Right cardiac atrium (tissue), 5 donors: ENCODE measurements around the gene ARHGAP42. TPM values are rescaled to one million over a fixed set of nuclear protein-coding genes. Genes with fewer than 3 reads are reported as not detected.
"Not testable (repeated sequence)": the region's sequence is repeated elsewhere in the genome, so short reads cannot be mapped to it uniquely, and the experiment has no call there.

Source experiments
- ATAC-seq, 2 donors: fragments of 200-7000 bp; cut with Tn5 transposase; one replicate each; pipeline versions ENCODE4 v1.8.0 to v1.9.1; 2020; ENCODE audit warnings: moderate library complexity in 2 of 2, mild to moderate bottlenecking in 1 of 2
- DNase-seq, 3 donors: peaks; one replicate each; pipeline ENCODE4 v3.0.0-alpha.2; 2020
- H3K27ac ChIP-seq: one replicate; pipeline ENCODE4 v1.5.1; 2013; ENCODE audit warnings: mild to moderate bottlenecking, low read length, control low read depth, moderate library complexity
- H3K27me3 ChIP-seq: one replicate; pipeline ENCODE4 v1.6.1; 2013; ENCODE audit not compliant: control insufficient read depth, insufficient read depth
- H3K4me1 ChIP-seq: one replicate; pipeline ENCODE4 v1.6.1; 2013; ENCODE audit warnings: low read length; ENCODE audit not compliant: control insufficient read depth, insufficient read depth
- H3K4me3 ChIP-seq: one replicate; pipeline ENCODE4 v1.5.1; 2013; ENCODE audit warnings: low read length, control low read depth
- H3K9me3 ChIP-seq: one replicate; pipeline ENCODE4 v1.6.1; 2013; ENCODE audit warnings: low read length; ENCODE audit not compliant: control insufficient read depth
- WGBS: extraction: QIAGEN DNeasy Blood & Tissue Kit; methylation state at CpG from one replicate; pipeline ENCODE4 v1.1.7; 2013; 5-methylcytosine and 5-hydroxymethylcytosine counted together
- intact Hi-C, 4 donors: fragments of 100-400 bp; cut with DNase I; formaldehyde crosslinking; loops; one replicate each; pipeline versions ENCODE4 v1.11.0 to v1.14.0; 2022 to 2023
- polyA plus RNA-seq: library from polyadenylated mRNA; stranded (reverse); fragments of 200-250 nt; gene quantifications from one replicate; pipeline ENCODE4 v1.2.3, GENCODE V29; 2013
- total RNA-seq, 4 donors: library from RNA; stranded (reverse); fragmentation: NEBNext Ultra II Directional; extraction: Animal tissue kit (Norgen Biotek cat#: 25700); gene quantifications; one replicate each; pipeline ENCODE4 v1.2.1, GENCODE V29; 2021
- donor health status: healthy with polysubstance abuse.
- donor health status: DM: no; HTN: yes; CAD: no.
- donor health status: DM: no; HTN: no; CAD: no.
- donor health status: DM: no; HTN: yes; CAD: no; lungs with severe emphysema.
- donor health status: DM: yes; HTN: yes; CAD: no.

The ARHGAP42 gene
- total and polyA plus RNA-seq, 5 donors = 4.5 to 8.6 (median 6.6) TPM

- Histone ChIP-seq H3K4me3 (no peak overlapping the region), H3K27ac (no peak overlapping the region), H3K27me3 (no peaks in the 10 kb centered on the region), H3K4me1 (no peaks in the 10 kb centered on the region), H3K9me3 (no peaks in the 10 kb centered on the region)
- no peak for DNase-seq
- intact Hi-C loops = no loop called here
- ATAC-seq = no peak
- WGBS = 85% methylated on average over 4 of the region's 4 CpGs
Observed at GRCh38 chr11:100663996-100664395, 23.1 kb upstream of the ARHGAP42 start.

GRCh38 chr11:100666816-100667215 is 20.3 kb upstream of the ARHGAP42 start:
- H3K27me3 ChIP-seq, DNase-seq, intact Hi-C loops, H3K4me1 ChIP-seq, H3K4me3 ChIP-seq, H3K9me3 ChIP-seq, H3K27ac ChIP-seq, ATAC-seq: not testable (repeated sequence)
- 90% methylated on average over 3 of the region's 3 CpGs for WGBS

- H3K4me1 ChIP-seq = no peaks in the 10 kb centered on the region
- H3K9me3 ChIP-seq = no peaks in the 10 kb centered on the region
- WGBS = 80% methylated on average over 6 of the region's 6 CpGs
- intact Hi-C loops = no loop called here
- no peak for DNase-seq
- no peak overlapping the region for H3K4me3 ChIP-seq
- no peak overlapping the region for H3K27ac ChIP-seq
- no peaks in the 10 kb centered on the region for H3K27me3 ChIP-seq
- no peak for ATAC-seq
Observed at GRCh38 chr11:100667449-100667848, 19.6 kb upstream of the ARHGAP42 start.

GRCh38 chr11:100670140-100670539 is 16.9 kb upstream of the ARHGAP42 start:
- no peaks in the 10 kb centered on the region for H3K27me3 ChIP-seq
- H3K4me3 ChIP-seq = no peak overlapping the region
- no peak for DNase-seq
- ATAC-seq = no peak
- 87% methylated on average over 2 of the region's 2 CpGs for WGBS
- intact Hi-C loops = loop anchor here in 1 of 4 donors (10.0 kb wide), 1 partner anchor 265 kb away; no protein-coding TSS in a partner anchor
- no peaks in the 10 kb centered on the region for H3K9me3 ChIP-seq
- H3K4me1 ChIP-seq = no peaks in the 10 kb centered on the region
- no peak overlapping the region for H3K27ac ChIP-seq

GRCh38 chr11:100671471-100671870 is 15.6 kb upstream of the ARHGAP42 start:
- no peak for ATAC-seq
- Histone ChIP-seq H3K9me3 (no peaks in the 10 kb centered on the region), H3K4me1 (no peaks in the 10 kb centered on the region), H3K27me3 (no peaks in the 10 kb centered on the region), H3K27ac (no peak overlapping the region), H3K4me3 (no peak overlapping the region)
- 91% methylated on average over 6 of the region's 6 CpGs for WGBS
- intact Hi-C loops = loop anchor here in 1 of 4 donors (10.0 kb wide), 1 partner anchor 263 kb away; no protein-coding TSS in a partner anchor
- no peak for DNase-seq

GRCh38 chr11:100672498-100673033 is 14.5 kb upstream of the ARHGAP42 start:
- 76% methylated on average over 3 of the region's 3 CpGs for WGBS

GRCh38 chr11:100673063-100673462 is 14.0 kb upstream of the ARHGAP42 start:
- intact Hi-C loops = loop anchor here in 1 of 4 donors (10.0 kb wide), 1 partner anchor 262 kb away; no protein-coding TSS in a partner anchor
- no peaks in the 10 kb centered on the region for H3K27me3 ChIP-seq
- H3K9me3 ChIP-seq = no peaks in the 10 kb centered on the region
- DNase-seq (no peak), ATAC-seq (no peak)
- H3K27ac ChIP-seq = no peak overlapping the region
- 86% methylated on average over 1 of the region's 1 CpG for WGBS
- H3K4me3 ChIP-seq = no peak overlapping the region
- no peaks in the 10 kb centered on the region for H3K4me1 ChIP-seq

More at GRCh38 chr11:100672498-100673033, 14.5 kb upstream of the ARHGAP42 start:
- ATAC-seq = no peak
- H3K4me1 ChIP-seq = no peaks in the 10 kb centered on the region
- H3K4me3 ChIP-seq = no peak overlapping the region
- no peaks in the 10 kb centered on the region for H3K9me3 ChIP-seq
- H3K27ac ChIP-seq = no peak overlapping the region
- intact Hi-C loops = loop anchor here in 1 of 4 donors (10.0 kb wide), 1 partner anchor 262 kb away; no protein-coding TSS in a partner anchor
- DNase-seq = no peak
- no peaks in the 10 kb centered on the region for H3K27me3 ChIP-seq

- H3K4me1 ChIP-seq = no peaks in the 10 kb centered on the region
- intact Hi-C loops = loop anchor here in 1 of 4 donors (10.0 kb wide), 1 partner anchor 261 kb away; no protein-coding TSS in a partner anchor
- DNase-seq (no peak), ATAC-seq (no peak)
- H3K9me3 ChIP-seq = no peaks in the 10 kb centered on the region
- no peaks in the 10 kb centered on the region for H3K27me3 ChIP-seq
- no peak overlapping the region for H3K27ac ChIP-seq
- WGBS = 96% methylated on average over 7 of the region's 7 CpGs
- no peak overlapping the region for H3K4me3 ChIP-seq
Observed at GRCh38 chr11:100674212-100674611, 12.9 kb upstream of the ARHGAP42 start.

- intact Hi-C loops = loop anchor here in 2 of 4 donors (5.0 to 10.0 kb wide), 2 partner anchors 93 to 260 kb away; no protein-coding TSS in a partner anchor
- Histone ChIP-seq H3K4me3 (no peak overlapping the region), H3K9me3 (no peaks in the 10 kb centered on the region), H3K4me1 (no peaks in the 10 kb centered on the region), H3K27me3 (no peaks in the 10 kb centered on the region), H3K27ac (no peak overlapping the region)
- no peak for DNase-seq
- 72% methylated on average over 4 of the region's 4 CpGs for WGBS
- no peak for ATAC-seq
Observed at GRCh38 chr11:100675115-100675650, 11.9 kb upstream of the ARHGAP42 start.

GRCh38 chr11:100676901-100677300 is 10.2 kb upstream of the ARHGAP42 start:
- Histone ChIP-seq H3K27ac (no peak overlapping the region), H3K4me3 (no peak overlapping the region), H3K9me3 (no peaks in the 10 kb centered on the region), H3K27me3 (no peaks in the 10 kb centered on the region), H3K4me1 (no peaks in the 10 kb centered on the region)
- DNase-seq = no peak
- WGBS = 86% methylated on average over 4 of the region's 4 CpGs
- intact Hi-C loops = loop anchor here in 2 of 4 donors (5.0 to 10.0 kb wide), 2 partner anchors 95 to 258 kb away; no protein-coding TSS in a partner anchor
- ATAC-seq = no peak

- DNase-seq = no peak
- intact Hi-C loops = loop anchor here in 2 of 4 donors (5.0 to 10.0 kb wide), 2 partner anchors 95 to 257 kb away; no protein-coding TSS in a partner anchor
- no peak for ATAC-seq
- Histone ChIP-seq H3K4me3 (no peak overlapping the region), H3K27me3 (no peaks in the 10 kb centered on the region), H3K9me3 (no peaks in the 10 kb centered on the region), H3K27ac (no peak overlapping the region), H3K4me1 (no peaks in the 10 kb centered on the region)
- WGBS = 97% methylated on average over 1 of the region's 1 CpG
Observed at GRCh38 chr11:100677796-100678195, 9.3 kb upstream of the ARHGAP42 start.
